Psoas muscle (tissue), 8 donors: ENCODE results near the gene CRADD. TPM values are rescaled to one million over a fixed set of nuclear protein-coding genes. Genes with fewer than 3 reads are reported as not detected.
A peak's percentile ranks its signal among the peaks of the same experiment; 100 is the strongest.

Source experiments
- ATAC-seq, 4 donors: fragments of 200-7000 bp; cut with Tn5 transposase; one replicate each; pipeline ENCODE4 v1.9.1; 2020; ENCODE audit warnings: moderate library complexity in 3 of 4, mild to moderate bottlenecking in 2 of 4
- DNase-seq, 2 donors: peaks; one replicate each; pipeline ENCODE4 v3.0.0-alpha.2; 2020
- H3K27ac ChIP-seq: fragments of 200-600 bp; one replicate; pipeline ENCODE4 v1.8.0; 2022
- H3K27me3 ChIP-seq, 3 donors: fragments of 200-600 bp in 1 of 3; one replicate each; pipeline versions ENCODE4 v1.6.1 to v1.8.0; 2013 to 2022; ENCODE audit warnings: low read length in 2 of 3, mild to moderate bottlenecking in 2 of 3, moderate library complexity in 1 of 3; ENCODE audit not compliant: insufficient read depth in 3 of 3
- H3K36me3 ChIP-seq, 2 donors: fragments of 200-600 bp in 1 of 2; one replicate each; pipeline versions ENCODE4 v1.6.1 to v1.8.0; 2013 to 2022; ENCODE audit warnings: low read depth in 1 of 2, mild to moderate bottlenecking in 1 of 2, moderate library complexity in 1 of 2; ENCODE audit not compliant: insufficient read depth in 1 of 2
- H3K4me1 ChIP-seq: fragments of 200-600 bp; one replicate; pipeline ENCODE4 v1.8.0; 2022
- H3K4me3 ChIP-seq: fragments of 200-600 bp; one replicate; pipeline ENCODE4 v1.8.0; 2022; ENCODE audit warnings: mild to moderate bottlenecking
- H3K9me3 ChIP-seq: fragments of 200-600 bp; one replicate; pipeline ENCODE4 v1.8.0; 2022
- WGBS, 3 donors: extraction: QIAGEN DNeasy Blood & Tissue Kit; methylation state at CpG; one replicate each; pipeline versions ENCODE4 v1.1.6 to v1.1.7; 2013; 5-methylcytosine and 5-hydroxymethylcytosine counted together
- intact Hi-C, 2 donors: fragments of 100-400 bp; cut with DNase I; formaldehyde crosslinking; loops; one replicate each; pipeline versions ENCODE4 v1.11.0 to v1.14.2; 2022
- polyA plus RNA-seq, 3 donors: library from polyadenylated mRNA; stranded (reverse); fragments of 200-250 nt; gene quantifications; one replicate each; pipeline ENCODE4 v1.2.3, GENCODE V29; 2013
- total RNA-seq, 4 donors: library from RNA; stranded (reverse); fragmentation: NEBNext Ultra II Directional in 2 of 4; extraction: Animal tissue kit (Norgen Biotek cat#: 25700) in 2 of 4; gene quantifications; one replicate each; pipeline versions ENCODE4 v1.2.1 to v1.2.4, GENCODE V29; 2021 to 2023
- TF ChIP-seq, protein P1 (sequence below): fragments of 200-600 bp; IDR thresholded peaks from one replicate; pipeline ENCODE4 v1.8.0; 2022; ENCODE audit warnings: antibody characterized with exemption
- donor health status: healthy with polysubstance abuse.
- donor health status: DM: no; HTN: no; CAD: no; lungs with moderate emphysema.
- donor health status: Bipolar disorder and iron deficiency.
- donor health status: healthy.
- donor health status: DM: yes; HTN: yes; CAD: no.
- donor health status: DM: no; HTN: no; CAD: no.
- donor health status: DM: no; HTN: no; CAD: no.
- donor health status: DM: yes; HTN: yes; CAD: no.

CRADD gene
- total and polyA plus RNA-seq, 7 donors, result 11.0 to 21.1 (median 12.7) TPM

DNA sequence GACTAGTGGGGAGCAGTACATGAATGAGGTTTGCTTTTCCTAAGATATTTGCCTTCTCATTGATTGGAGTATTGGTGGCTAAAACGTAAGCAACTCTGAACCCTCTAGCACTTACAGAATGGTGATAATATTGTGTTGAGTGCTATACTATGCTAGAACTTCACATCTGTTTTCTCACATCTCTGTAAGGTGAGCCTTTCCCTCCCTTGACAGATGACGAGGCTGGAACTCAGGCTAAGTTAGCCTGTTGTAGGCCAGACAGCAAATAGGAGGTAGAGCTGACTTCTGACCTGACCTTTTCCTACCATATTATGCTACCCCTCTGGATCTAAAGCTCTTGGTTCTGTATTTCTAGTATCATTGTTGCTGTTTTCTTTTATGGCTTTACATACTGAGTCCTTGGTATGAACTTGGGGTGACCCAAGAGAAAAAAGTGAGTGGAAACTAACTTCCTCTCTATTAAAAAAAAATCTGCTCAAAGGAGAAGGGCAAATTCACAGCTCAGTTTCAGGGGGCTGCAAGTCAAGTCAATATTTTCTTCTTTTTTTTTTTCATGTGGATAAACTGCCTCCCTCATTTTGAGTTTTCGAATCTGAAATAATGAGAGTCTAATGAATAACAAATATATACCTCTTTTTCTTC is 85.9 kb downstream of the CRADD start:
- no peaks in the 10 kb centered on the region for H3K9me3 ChIP-seq
- DNase-seq, result no peak
- H3K4me1 ChIP-seq, result peaks cover 46% of the 10 kb centered on the region
- H3K36me3 ChIP-seq, result no peaks in the 10 kb centered on the region
- intact Hi-C loops, result loop anchor here (5.0 to 10.0 kb wide), 3 partner anchors 258 to 314 kb away; no protein-coding TSS in a partner anchor
- H3K4me3 ChIP-seq, result no peak overlapping the region
- no peaks in the 10 kb centered on the region for H3K27me3 ChIP-seq
- 52 to 64% (median 60%) methylated on average over 3 of the region's 3 CpGs for WGBS, 3 donors
- TF ChIP-seq, protein P1, sequence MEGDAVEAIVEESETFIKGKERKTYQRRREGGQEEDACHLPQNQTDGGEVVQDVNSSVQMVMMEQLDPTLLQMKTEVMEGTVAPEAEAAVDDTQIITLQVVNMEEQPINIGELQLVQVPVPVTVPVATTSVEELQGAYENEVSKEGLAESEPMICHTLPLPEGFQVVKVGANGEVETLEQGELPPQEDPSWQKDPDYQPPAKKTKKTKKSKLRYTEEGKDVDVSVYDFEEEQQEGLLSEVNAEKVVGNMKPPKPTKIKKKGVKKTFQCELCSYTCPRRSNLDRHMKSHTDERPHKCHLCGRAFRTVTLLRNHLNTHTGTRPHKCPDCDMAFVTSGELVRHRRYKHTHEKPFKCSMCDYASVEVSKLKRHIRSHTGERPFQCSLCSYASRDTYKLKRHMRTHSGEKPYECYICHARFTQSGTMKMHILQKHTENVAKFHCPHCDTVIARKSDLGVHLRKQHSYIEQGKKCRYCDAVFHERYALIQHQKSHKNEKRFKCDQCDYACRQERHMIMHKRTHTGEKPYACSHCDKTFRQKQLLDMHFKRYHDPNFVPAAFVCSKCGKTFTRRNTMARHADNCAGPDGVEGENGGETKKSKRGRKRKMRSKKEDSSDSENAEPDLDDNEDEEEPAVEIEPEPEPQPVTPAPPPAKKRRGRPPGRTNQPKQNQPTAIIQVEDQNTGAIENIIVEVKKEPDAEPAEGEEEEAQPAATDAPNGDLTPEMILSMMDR, result no peak
- ATAC-seq, result peak; percentile 77 to 84 (median 82)
- peak overlapping the region; percentile 61 for H3K27ac ChIP-seq

DNA sequence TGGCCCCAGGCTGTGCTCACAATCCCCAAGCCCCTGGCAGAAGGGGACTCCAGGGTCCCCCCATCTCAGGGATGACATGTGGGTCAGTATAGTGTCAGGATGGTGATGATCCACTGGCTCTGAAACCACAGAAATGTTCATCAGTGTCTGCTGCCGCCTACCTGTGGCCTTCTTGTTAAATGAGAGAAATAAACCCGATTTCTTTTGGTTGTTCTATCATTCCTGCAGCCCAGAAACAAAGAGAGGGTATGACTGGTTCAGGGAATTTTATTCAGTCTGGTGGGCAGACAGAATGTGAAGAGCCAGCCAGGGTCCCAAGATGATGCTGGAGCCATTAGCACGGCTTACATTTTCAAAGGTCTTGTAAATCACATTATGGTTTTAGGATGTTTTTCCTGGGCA is 86.6 kb downstream of the CRADD start:
- TF ChIP-seq, protein P1, result no peak
- intact Hi-C loops, result loop anchor here (5.0 to 10.0 kb wide), 3 partner anchors 259 to 314 kb away; no protein-coding TSS in a partner anchor
- 81 to 91% (median 87%) methylated on average over 3 of the region's 3 CpGs for WGBS, 3 donors
- Histone ChIP-seq H3K4me1 (peaks cover 45% of the 10 kb centered on the region), H3K9me3 (no peaks in the 10 kb centered on the region), H3K4me3 (no peak overlapping the region), H3K27me3 (no peaks in the 10 kb centered on the region), H3K36me3 (no peaks in the 10 kb centered on the region), H3K27ac (no peak overlapping the region)
- ATAC-seq (no peak), DNase-seq (no peak)

DNA sequence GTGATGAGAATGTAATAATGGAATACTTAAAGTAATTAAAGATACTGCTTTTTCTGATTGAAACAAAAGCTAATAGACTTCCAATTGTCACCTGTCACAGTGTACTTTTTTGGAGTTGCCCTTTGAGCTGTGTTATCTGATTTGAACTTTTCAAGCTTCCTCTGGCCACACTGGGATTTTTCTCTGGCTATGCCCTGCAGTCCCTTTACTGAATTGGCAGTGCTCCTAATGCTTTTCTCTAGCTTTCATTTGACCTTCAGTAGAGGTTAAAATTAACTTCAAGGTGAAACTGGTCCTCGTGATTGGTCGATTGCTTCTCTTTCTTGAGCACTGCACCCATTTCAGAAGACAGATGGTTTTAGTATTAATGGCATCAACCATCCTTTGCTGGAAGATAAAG is 89.2 kb downstream of the CRADD start:
- Histone ChIP-seq H3K9me3 (no peaks in the 10 kb centered on the region), H3K4me1 (peaks cover 36% of the 10 kb centered on the region), H3K27ac (peak overlapping the region; percentile 46), H3K36me3 (no peaks in the 10 kb centered on the region), H3K27me3 (no peaks in the 10 kb centered on the region), H3K4me3 (no peak overlapping the region)
- DNase-seq (no peak), ATAC-seq (no peak)
- intact Hi-C loops, result loop anchor here (2.0 to 10.0 kb wide), 5 partner anchors 211 to 334 kb away; no protein-coding TSS in a partner anchor
- WGBS, 3 donors, result 19 to 41% (median 21%) methylated on average over 2 of the region's 2 CpGs
- TF ChIP-seq, protein P1, result no peak

DNA sequence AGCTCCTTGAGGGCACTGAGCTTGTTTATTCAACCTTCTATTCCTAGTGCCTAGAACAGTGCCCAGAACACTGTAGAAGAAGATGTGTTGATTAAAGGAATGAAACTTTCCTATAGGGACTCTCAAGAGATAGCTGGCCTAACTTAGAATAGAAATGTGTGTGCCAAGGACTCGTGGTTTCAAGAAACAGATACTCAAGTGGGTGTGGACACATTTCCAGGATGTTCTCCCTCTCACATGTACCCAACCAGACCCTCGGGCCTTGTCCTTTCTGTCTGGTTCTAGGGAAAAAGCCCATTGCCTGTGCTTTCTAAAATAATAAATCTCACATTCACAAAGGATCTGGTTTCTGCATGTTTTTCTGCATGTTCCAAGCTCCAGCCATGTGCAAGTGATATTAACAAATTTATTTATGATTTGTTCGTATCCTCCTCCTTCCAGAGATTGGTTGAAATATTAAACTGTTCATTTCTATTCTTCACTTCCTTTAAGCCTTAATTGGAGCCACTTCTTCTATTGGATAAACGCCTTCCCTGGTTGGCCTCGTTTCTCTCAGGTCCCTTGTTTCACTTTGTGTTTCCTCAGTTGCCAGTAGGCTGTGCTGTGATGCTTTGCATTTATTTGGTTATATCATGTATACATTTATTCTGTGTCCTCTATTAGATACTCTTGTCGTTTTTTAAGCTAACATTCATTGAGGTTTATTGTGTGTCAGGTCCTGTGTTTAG is 89.8 kb downstream of the CRADD start:
- H3K4me3 ChIP-seq, result no peak overlapping the region
- no peaks in the 10 kb centered on the region for H3K36me3 ChIP-seq
- TF ChIP-seq, protein P1, result peak; percentile 63
- no peaks in the 10 kb centered on the region for H3K9me3 ChIP-seq
- peak; percentile 50 to 83 (median 59) for ATAC-seq
- no peak for DNase-seq
- peak overlapping the region; percentile 46 for H3K27ac ChIP-seq
- intact Hi-C loops, result loop anchor here (2.0 to 10.0 kb wide), 5 partner anchors 210 to 334 kb away; no protein-coding TSS in a partner anchor
- WGBS, 3 donors, result 5 to 10% (median 9%) methylated on average over 6 of the region's 6 CpGs
- no peaks in the 10 kb centered on the region for H3K27me3 ChIP-seq
- H3K4me1 ChIP-seq, result peaks cover 30% of the 10 kb centered on the region
